Mucosa of rectum (tissue), 2 donors: ENCODE data around the gene WNT7B.

Source experiments
- H3K27ac ChIP-seq, 2 donors: one replicate each; pipeline ENCODE4 v1.7.0; 2013; ENCODE audit warnings: inconsistent platforms in 2 of 2, low read depth in 2 of 2, low read length in 2 of 2
- H3K27me3 ChIP-seq, 2 donors: one replicate each; pipeline ENCODE4 v1.7.0; 2013; ENCODE audit warnings: low read length in 2 of 2; ENCODE audit not compliant: control insufficient read depth in 2 of 2, insufficient read depth in 2 of 2
- H3K36me3 ChIP-seq, 2 donors: one replicate each; pipeline ENCODE4 v1.7.0; 2013; ENCODE audit warnings: low read length in 2 of 2; ENCODE audit not compliant: control insufficient read depth in 2 of 2, insufficient read depth in 2 of 2
- H3K4me1 ChIP-seq, 2 donors: one replicate each; pipeline ENCODE4 v1.7.0; 2013; ENCODE audit warnings: low read length in 2 of 2, mild to moderate bottlenecking in 1 of 2; ENCODE audit not compliant: control insufficient read depth in 2 of 2, insufficient read depth in 2 of 2
- H3K4me3 ChIP-seq, 2 donors: one replicate each; pipeline ENCODE4 v1.7.0; 2013; ENCODE audit warnings: low read length in 2 of 2
- H3K9ac ChIP-seq, 2 donors: one replicate each; pipeline ENCODE4 v1.7.0; 2013; ENCODE audit warnings: low read length in 2 of 2, low read depth in 1 of 2, mild to moderate bottlenecking in 1 of 2
- H3K9me3 ChIP-seq, 2 donors: one replicate each; pipeline ENCODE4 v1.7.0; 2013; ENCODE audit warnings: low read length in 2 of 2; ENCODE audit not compliant: control insufficient read depth in 2 of 2
- donor health status: healthy.
- donor health status: Normal muscosa, but diverticular disease.

Gene WNT7B

DNA sequence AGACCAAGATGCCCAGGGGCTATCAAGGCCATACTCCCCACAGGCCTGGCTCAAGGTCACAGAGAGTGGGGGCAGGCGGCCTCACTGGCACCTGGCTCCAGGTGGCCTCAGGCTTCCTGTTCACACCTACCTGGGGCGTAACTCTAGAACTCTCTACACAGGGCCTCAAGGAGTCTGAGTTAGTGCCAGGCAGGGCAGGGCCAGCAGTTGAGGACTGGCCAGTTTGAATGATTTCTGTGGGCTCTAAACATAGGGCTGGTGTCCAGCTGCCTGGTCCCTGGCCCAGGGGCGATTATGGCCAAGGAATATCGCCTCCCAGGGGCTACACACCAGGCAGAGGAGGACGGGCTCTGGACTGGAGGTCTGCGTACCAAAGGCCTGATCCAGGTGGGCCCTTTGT is 79.2 kb downstream of the WNT7B start:
- no peak overlapping the region for H3K9ac ChIP-seq
- H3K9me3 ChIP-seq, result no peaks in the 10 kb centered on the region
- H3K27me3 ChIP-seq, result peaks cover 0 to 6% of the 10 kb centered on the region in 2 donors
- no peak overlapping the region for H3K27ac ChIP-seq
- no peaks in the 10 kb centered on the region for H3K4me1 ChIP-seq
- H3K36me3 ChIP-seq, result no peaks in the 10 kb centered on the region
- no peak overlapping the region for H3K4me3 ChIP-seq

GRCh38 chr22:45896964-45897538 is 79.9 kb downstream of the WNT7B start:
- Histone ChIP-seq H3K36me3 (no peaks in the 10 kb centered on the region), H3K4me1 (no peaks in the 10 kb centered on the region), H3K9me3 (no peaks in the 10 kb centered on the region), H3K9ac (no peak overlapping the region), H3K27me3 (peaks cover 0 to 6% of the 10 kb centered on the region in 2 donors), H3K27ac (no peak overlapping the region), H3K4me3 (no peak overlapping the region)

DNA sequence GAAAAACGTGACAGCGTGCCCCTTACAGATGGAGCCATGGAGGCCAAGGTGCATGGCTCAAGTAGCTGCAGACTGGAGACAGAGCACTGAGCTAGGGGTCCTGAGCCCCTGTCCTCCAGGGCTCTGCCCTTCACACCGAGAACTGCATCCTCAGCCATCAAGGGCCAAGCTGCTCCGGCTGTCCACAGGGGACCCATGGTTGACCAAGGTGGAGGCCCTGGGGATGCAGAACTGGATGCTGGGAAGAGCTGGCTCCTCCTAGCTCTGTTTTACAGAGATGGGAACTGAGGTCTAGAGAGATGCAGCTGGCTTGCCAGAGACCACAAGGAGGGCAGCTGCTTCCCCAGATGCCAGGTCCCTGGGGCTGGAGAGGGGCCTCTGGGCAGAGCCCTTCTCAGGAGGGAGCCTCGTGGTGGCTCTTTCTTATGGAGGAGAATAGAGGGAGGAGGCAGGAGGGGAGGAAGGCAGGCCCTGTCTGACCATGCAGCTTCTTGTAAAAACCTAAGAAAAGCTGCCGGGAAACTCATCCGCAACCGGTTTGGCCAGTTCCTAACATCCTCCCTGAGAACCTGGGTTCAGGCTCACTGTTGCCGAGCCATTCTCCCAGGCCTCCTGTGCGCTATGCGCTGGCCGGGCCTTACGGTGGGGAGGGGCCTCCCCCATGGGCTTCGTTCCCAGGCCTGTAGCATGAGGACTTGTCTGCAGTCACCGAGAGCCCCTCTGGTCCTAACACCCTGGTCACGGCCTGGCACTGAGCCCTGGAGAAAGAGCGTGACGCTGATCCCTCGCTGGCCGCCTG is 80.6 kb downstream of the WNT7B start:
- no peaks in the 10 kb centered on the region for H3K9me3 ChIP-seq
- H3K4me3 ChIP-seq, result no peak overlapping the region
- H3K9ac ChIP-seq, result no peak overlapping the region
- H3K36me3 ChIP-seq, result no peaks in the 10 kb centered on the region
- H3K27me3 ChIP-seq, result peaks cover 0 to 6% of the 10 kb centered on the region in 2 donors
- H3K4me1 ChIP-seq, result no peaks in the 10 kb centered on the region
- no peak overlapping the region for H3K27ac ChIP-seq

GRCh38 chr22:45895436-45896152 is 81.4 kb downstream of the WNT7B start:
- Histone ChIP-seq H3K9me3 (no peaks in the 10 kb centered on the region), H3K27ac (no peak overlapping the region), H3K4me1 (no peaks in the 10 kb centered on the region), H3K36me3 (no peaks in the 10 kb centered on the region), H3K9ac (no peak overlapping the region), H3K4me3 (no peak overlapping the region), H3K27me3 (peaks cover 0 to 6% of the 10 kb centered on the region in 2 donors)

- Histone ChIP-seq H3K27me3 (peaks cover 0 to 6% of the 10 kb centered on the region in 2 donors), H3K9ac (no peak overlapping the region), H3K36me3 (no peaks in the 10 kb centered on the region), H3K4me1 (no peaks in the 10 kb centered on the region), H3K9me3 (no peaks in the 10 kb centered on the region), H3K27ac (no peak overlapping the region), H3K4me3 (no peak overlapping the region)
Observed at GRCh38 chr22:45893516-45893915, 83.4 kb downstream of the WNT7B start.

GRCh38 chr22:45892681-45893461 is 84.1 kb downstream of the WNT7B start:
- H3K4me3 ChIP-seq, result no peak overlapping the region
- no peaks in the 10 kb centered on the region for H3K36me3 ChIP-seq
- peaks cover 0 to 6% of the 10 kb centered on the region in 2 donors for H3K27me3 ChIP-seq
- H3K9ac ChIP-seq, result no peak overlapping the region
- no peaks in the 10 kb centered on the region for H3K4me1 ChIP-seq
- no peak overlapping the region for H3K27ac ChIP-seq
- H3K9me3 ChIP-seq, result no peaks in the 10 kb centered on the region

DNA sequence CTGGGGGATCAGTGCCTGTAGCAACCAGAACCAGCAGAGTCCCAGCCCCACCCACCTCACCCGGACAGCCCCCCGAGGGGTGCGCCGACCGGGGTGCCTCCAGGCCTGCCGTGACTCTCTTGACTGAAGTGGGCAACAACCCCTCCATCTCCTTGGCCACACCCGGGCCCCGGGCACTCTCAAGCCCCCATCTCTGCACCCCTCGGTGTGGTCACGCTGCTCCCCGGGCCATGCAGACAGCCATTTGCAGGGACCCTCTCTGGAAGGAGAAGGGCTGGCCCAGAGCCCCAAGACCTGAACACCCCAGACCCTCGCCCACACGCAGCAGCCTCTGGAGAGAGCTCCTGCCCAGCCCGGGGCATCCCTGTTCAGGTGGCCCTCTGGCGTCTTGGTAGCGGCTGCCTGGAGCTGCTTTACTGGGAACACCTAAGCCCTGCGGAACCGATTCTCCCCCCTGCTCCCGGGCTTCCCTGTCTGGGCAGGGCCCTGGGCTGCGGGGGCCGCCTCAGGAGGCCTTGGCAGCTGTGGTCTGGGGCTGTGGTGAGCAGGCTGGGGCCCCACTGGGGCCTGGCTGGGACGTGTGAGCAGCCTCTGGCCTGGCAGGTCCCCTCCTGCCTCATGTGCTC is 84.9 kb downstream of the WNT7B start:
- peaks cover 0 to 9% of the 10 kb centered on the region in 2 donors for H3K27me3 ChIP-seq

GRCh38 chr22:45891471-45891995 is 85.4 kb downstream of the WNT7B start:
- Histone ChIP-seq H3K4me3 (no peak overlapping the region), H3K9ac (no peak overlapping the region), H3K9me3 (no peaks in the 10 kb centered on the region), H3K27me3 (peaks cover 0 to 9% of the 10 kb centered on the region in 2 donors), H3K36me3 (no peaks in the 10 kb centered on the region), H3K4me1 (no peaks in the 10 kb centered on the region), H3K27ac (no peak overlapping the region)

More for the DNA sequence above, 84.9 kb downstream of the WNT7B start:
- Histone ChIP-seq H3K4me1 (no peaks in the 10 kb centered on the region), H3K9ac (no peak overlapping the region), H3K36me3 (no peaks in the 10 kb centered on the region), H3K4me3 (no peak overlapping the region), H3K9me3 (no peaks in the 10 kb centered on the region), H3K27ac (no peak overlapping the region)

DNA sequence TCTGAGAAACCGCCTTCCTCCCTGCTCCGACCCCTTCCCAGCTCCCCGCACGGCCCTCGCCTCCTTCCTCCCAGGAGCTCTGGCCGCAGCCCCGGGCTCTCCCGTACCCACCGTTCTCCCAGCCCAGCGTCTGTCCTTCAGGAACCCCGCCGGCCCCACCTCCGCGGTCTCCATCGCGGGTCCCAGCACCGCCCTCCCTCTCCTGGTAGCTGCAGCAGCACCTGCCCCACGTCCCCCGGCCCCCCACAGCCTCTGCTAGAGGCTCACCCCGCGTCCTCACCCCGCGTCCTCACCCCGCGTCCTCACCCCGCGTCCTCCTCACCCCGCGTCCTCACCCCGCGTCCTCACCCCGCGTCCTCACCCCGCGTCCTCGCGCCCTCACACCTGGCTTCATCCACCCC is 85.9 kb downstream of the WNT7B start:
- no peaks in the 10 kb centered on the region for H3K9me3 ChIP-seq
- H3K27ac ChIP-seq, result no peak overlapping the region
- no peak overlapping the region for H3K4me3 ChIP-seq
- H3K27me3 ChIP-seq, result peaks cover 0 to 9% of the 10 kb centered on the region in 2 donors
- H3K4me1 ChIP-seq, result no peaks in the 10 kb centered on the region
- no peak overlapping the region for H3K9ac ChIP-seq
- H3K36me3 ChIP-seq, result no peaks in the 10 kb centered on the region
